HEK293 (cell line): ENCODE data around the gene PGBD5.
A peak's percentile ranks its signal among the peaks of the same experiment; 100 is the strongest.

Experiments
- CTCF ChIA-PET: fragments of 350-600 bp; formaldehyde crosslinking; extraction: SDS; loops from one replicate; lab custom pipeline; 2021; ENCODE audit warnings: antibody characterized with exemption; lab: Yijun Ruan, JAX
- POLR2A ChIA-PET: fragments of 300-600 bp; formaldehyde crosslinking; extraction: SDS; loops from one replicate; lab custom pipeline; 2020; ENCODE audit warnings: antibody characterized with exemption, inconsistent platforms; lab: Yijun Ruan, JAX
- H3K27ac ChIP-seq: fragments of 200-500 bp; sonication (Bioruptor generic); 2 replicates; pipeline ENCODE4 v1.5.1; 2014; ENCODE audit warnings: low read depth, low read length, control low read depth, inconsistent platforms; ENCODE audit errors: extremely low read depth
- H3K36me3 ChIP-seq, 2 experiments: fragments of 200-500 bp in 1 of 2; sonication (Bioruptor generic) in 1 of 2; 1 replicate in 1 of 2; 2 replicates in 1 of 2; pipeline ENCODE4 v1.5.1; 2014 to 2017; ENCODE audit warnings: inconsistent platforms in 2 of 2, low read length in 2 of 2; ENCODE audit not compliant: control insufficient read depth in 2 of 2, insufficient read depth in 1 of 2
- H3K4me1 ChIP-seq: fragments of 200-500 bp; sonication (Bioruptor generic); 2 replicates; pipeline ENCODE4 v1.5.1; 2014; ENCODE audit warnings: mild to moderate bottlenecking, low read length, inconsistent platforms; ENCODE audit not compliant: control insufficient read depth, insufficient read depth
- H3K4me3 ChIP-seq: 2 replicates; pipeline ENCODE4 v1.5.1; 2011; ENCODE audit warnings: low read depth, mild to moderate bottlenecking, control low read depth, low read length, moderate library complexity
- H3K9me3 ChIP-seq: fragments of 200-500 bp; sonication (Bioruptor generic); 2 replicates; pipeline ENCODE4 v1.5.1; 2014; ENCODE audit warnings: low read depth, low read length, inconsistent platforms; ENCODE audit not compliant: control insufficient read depth, insufficient read depth
- HOXA7 ChIP-seq: sonication (generic); formaldehyde crosslinking; IDR thresholded peaks from 2 replicates; pipeline ENCODE4 v1.8.1; 2022; ENCODE audit warnings: missing genetic modification reagents, borderline replicate concordance
- HOXD13 ChIP-seq: sonication (generic); formaldehyde crosslinking; IDR thresholded peaks from 2 replicates; pipeline ENCODE4 v1.8.0; 2022; ENCODE audit warnings: missing genetic modification reagents, borderline replicate concordance
- PRDM1 ChIP-seq: fragments of 450-650 bp; formaldehyde crosslinking; IDR thresholded peaks from 2 replicates; pipeline ENCODE4; 2016; ENCODE audit warnings: missing biosample characterization, missing genetic modification characterization
- REST ChIP-seq: fragments of 450-650 bp; formaldehyde crosslinking; IDR thresholded peaks from 2 replicates; pipeline ENCODE4 v1.5.1; 2016; ENCODE audit warnings: missing biosample characterization, missing genetic modification characterization
- SCRT2 ChIP-seq: fragments of 450-650 bp; formaldehyde crosslinking; IDR thresholded peaks from 2 replicates; pipeline ENCODE4 v1.5.1; 2016; ENCODE audit warnings: missing biosample characterization, missing genetic modification characterization
- SP2 ChIP-seq: fragments of 450-650 bp; formaldehyde crosslinking; IDR thresholded peaks from 2 replicates; pipeline ENCODE4 v1.5.1; 2016; ENCODE audit warnings: missing biosample characterization, missing genetic modification characterization
- ZFP3 ChIP-seq: fragments of 450-650 bp; formaldehyde crosslinking; IDR thresholded peaks from 2 replicates; pipeline ENCODE4 v1.5.1; 2016; ENCODE audit warnings: low read depth, missing biosample characterization, missing genetic modification characterization
- ZFP37 ChIP-seq: fragments of 450-650 bp; formaldehyde crosslinking; IDR thresholded peaks from 2 replicates; pipeline ENCODE4 v1.5.1; 2016; ENCODE audit warnings: missing biosample characterization, missing genetic modification characterization
- ZNF114 ChIP-seq: fragments of 450-650 bp; formaldehyde crosslinking; IDR thresholded peaks from 2 replicates; pipeline ENCODE4 v1.5.0; 2017; ENCODE audit warnings: missing biosample characterization, missing genetic modification characterization
- ZNF157 ChIP-seq: fragments of 450-650 bp; formaldehyde crosslinking; IDR thresholded peaks from 2 replicates; pipeline ENCODE4 v1.5.1; 2016; ENCODE audit warnings: missing biosample characterization, missing genetic modification characterization
- ZNF211 ChIP-seq: fragments of 450-650 bp; formaldehyde crosslinking; IDR thresholded peaks from 2 replicates; pipeline ENCODE4 v1.5.1; 2016; ENCODE audit warnings: low read depth, missing biosample characterization, missing genetic modification characterization
- ZNF274 ChIP-seq, 2 experiments: fragments of 200-500 bp in 1 of 2; fragments of 450-650 bp in 1 of 2; sonication (Bioruptor generic) in 1 of 2; formaldehyde crosslinking in 1 of 2; IDR thresholded peaks; 2 replicates each; pipeline versions ENCODE4 v1.5.1 to v1.6.1; 2014 to 2016; ENCODE audit warnings: borderline replicate concordance in 1 of 2, inconsistent platforms in 1 of 2, low read length in 1 of 2, missing biosample characterization in 1 of 2, missing genetic modification characterization in 1 of 2
- ZNF292 ChIP-seq: fragments of 450-650 bp; formaldehyde crosslinking; IDR thresholded peaks from 2 replicates; pipeline ENCODE4 v1.5.1; 2016; ENCODE audit warnings: low read depth, missing biosample characterization, missing genetic modification characterization, borderline replicate concordance
- ZNF341 ChIP-seq: fragments of 450-650 bp; formaldehyde crosslinking; IDR thresholded peaks from 2 replicates; pipeline ENCODE4; 2016; ENCODE audit warnings: low read depth, missing biosample characterization, missing genetic modification characterization
- ZNF394 ChIP-seq: fragments of 450-650 bp; formaldehyde crosslinking; IDR thresholded peaks from 2 replicates; pipeline ENCODE4 v1.5.1; 2016; ENCODE audit warnings: missing biosample characterization, missing genetic modification characterization, mild to moderate bottlenecking, moderate library complexity, borderline replicate concordance
- ZNF426 ChIP-seq: fragments of 450-650 bp; formaldehyde crosslinking; IDR thresholded peaks from 2 replicates; pipeline ENCODE4 v1.5.1; 2017; ENCODE audit warnings: missing biosample characterization, missing genetic modification characterization, mild to moderate bottlenecking, inconsistent platforms, moderate library complexity
- ZNF48 ChIP-seq: fragments of 450-650 bp; formaldehyde crosslinking; IDR thresholded peaks from 2 replicates; pipeline ENCODE4 v1.5.1; 2016; ENCODE audit warnings: missing biosample characterization, missing genetic modification characterization
- ZNF623 ChIP-seq: fragments of 450-650 bp; formaldehyde crosslinking; IDR thresholded peaks from 2 replicates; pipeline ENCODE4 v1.5.1; 2016; ENCODE audit warnings: missing biosample characterization, missing genetic modification characterization
- ZNF624 ChIP-seq: fragments of 450-650 bp; formaldehyde crosslinking; IDR thresholded peaks from 2 replicates; pipeline ENCODE4 v1.5.1; 2017; ENCODE audit warnings: missing biosample characterization, missing genetic modification characterization
- ZNF654 ChIP-seq: fragments of 450-650 bp; formaldehyde crosslinking; IDR thresholded peaks from 2 replicates; pipeline ENCODE4 v1.5.1; 2016; ENCODE audit warnings: low read depth, missing biosample characterization, missing genetic modification characterization
- ZNF747 ChIP-seq: fragments of 450-650 bp; formaldehyde crosslinking; IDR thresholded peaks from 2 replicates; pipeline ENCODE4 v1.5.1; 2016; ENCODE audit warnings: missing biosample characterization, missing genetic modification characterization
- ZNF768 ChIP-seq: fragments of 450-650 bp; formaldehyde crosslinking; IDR thresholded peaks from 2 replicates; pipeline ENCODE4 v1.5.1; 2018; ENCODE audit warnings: missing biosample characterization, mild to moderate bottlenecking, missing genetic modification characterization
- ZXDB ChIP-seq: fragments of 450-650 bp; formaldehyde crosslinking; IDR thresholded peaks from 2 replicates; pipeline ENCODE4 v1.5.1; 2016; ENCODE audit warnings: missing biosample characterization, missing genetic modification characterization
- TF ChIP-seq, protein P1 (sequence below): fragments of 450-650 bp; formaldehyde crosslinking; IDR thresholded peaks from 2 replicates; pipeline ENCODE4 v1.5.1; 2016; ENCODE audit warnings: missing biosample characterization, missing genetic modification characterization
- TF ChIP-seq, protein P2 (sequence below): fragments of 450-650 bp; formaldehyde crosslinking; IDR thresholded peaks from 2 replicates; pipeline ENCODE4 v1.5.1; 2016; ENCODE audit warnings: missing biosample characterization, missing genetic modification characterization
- TF ChIP-seq, protein P3 (sequence below): fragments of 450-650 bp; formaldehyde crosslinking; IDR thresholded peaks from 2 replicates; pipeline ENCODE4 v1.5.1; 2017; ENCODE audit warnings: missing biosample characterization, mild to moderate bottlenecking, missing genetic modification characterization, moderate library complexity
- TF ChIP-seq, protein P4 (sequence below): fragments of 450-650 bp; formaldehyde crosslinking; IDR thresholded peaks from 2 replicates; pipeline ENCODE4 v1.5.1; 2016; ENCODE audit warnings: missing biosample characterization, missing genetic modification characterization

PGBD5 gene

GRCh38 chr1:230268371-230269170 is 157.6 kb downstream of the PGBD5 start:
- no peaks in the 10 kb centered on the region for H3K9me3 ChIP-seq
- no peak overlapping the region for H3K4me3 ChIP-seq
- H3K36me3 ChIP-seq, result peaks cover 0 to 25% of the 10 kb centered on the region in 2 experiments; a peak in 1 of 3 replicates
- ChIA-PET POLR2A (no interaction called here), CTCF (interaction anchor here (0.6 to 1.6 kb wide), 6 partner anchors 10 to 102 kb away, joined by 3 to 4 read pairs (median 3); no protein-coding TSS in a partner anchor)
- H3K4me1 ChIP-seq, result peaks cover 12% of the 10 kb centered on the region
- no peak overlapping the region for H3K27ac ChIP-seq
- TF ChIP-seq ZFP37 (tag by site-specific recombination) (peak; percentile 28; the same call in 1 of the 2 replicates), SP2 (tag by site-specific recombination) (no peak), ZNF341 (tag by site-specific recombination) (peak; percentile 67), ZNF623 (tag by site-specific recombination) (no peak), SCRT2 (tag by site-specific recombination) (no peak), PRDM1 (peak; percentile 88), ZNF274 (IDR thresholded peaks at IDR 0.05; ENCODE audit: low read length) (no peak), ZNF274 (tag by site-specific recombination; IDR thresholded peaks at IDR 0.05; ENCODE audit: borderline replicate concordance) (no peak), HOXD13 (CRISPR knock-in tag) (no peak), ZNF654 (tag by site-specific recombination) (no peak; the same call in none of the 2 replicates), REST (tag by site-specific recombination) (peak; percentile 42; the same call in 1 of the 2 replicates), ZNF747 (tag by site-specific recombination) (no peak), ZFP3 (tag by site-specific recombination) (no peak), ZNF211 (tag by site-specific recombination) (no peak), ZNF292 (tag by site-specific recombination) (no peak), ZNF426 (tag by site-specific recombination) (no peak), HOXA7 (CRISPR knock-in tag) (no peak), ZNF768 (no peak), ZNF624 (no peak), ZNF394 (tag by site-specific recombination) (no peak), ZNF114 (tag by site-specific recombination) (no peak), ZNF157 (tag by site-specific recombination) (no peak), ZNF48 (tag by site-specific recombination) (no peak), ZXDB (no peak)
- TF ChIP-seq, protein P1, sequence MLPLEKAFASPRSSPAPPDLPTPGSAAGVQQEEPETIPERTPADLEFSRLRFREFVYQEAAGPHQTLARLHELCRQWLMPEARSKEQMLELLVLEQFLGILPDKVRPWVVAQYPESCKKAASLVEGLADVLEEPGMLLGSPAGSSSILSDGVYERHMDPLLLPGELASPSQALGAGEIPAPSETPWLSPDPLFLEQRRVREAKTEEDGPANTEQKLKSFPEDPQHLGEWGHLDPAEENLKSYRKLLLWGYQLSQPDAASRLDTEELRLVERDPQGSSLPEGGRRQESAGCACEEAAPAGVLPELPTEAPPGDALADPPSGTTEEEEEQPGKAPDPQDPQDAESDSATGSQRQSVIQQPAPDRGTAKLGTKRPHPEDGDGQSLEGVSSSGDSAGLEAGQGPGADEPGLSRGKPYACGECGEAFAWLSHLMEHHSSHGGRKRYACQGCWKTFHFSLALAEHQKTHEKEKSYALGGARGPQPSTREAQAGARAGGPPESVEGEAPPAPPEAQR, result no peak
- TF ChIP-seq, protein P2, sequence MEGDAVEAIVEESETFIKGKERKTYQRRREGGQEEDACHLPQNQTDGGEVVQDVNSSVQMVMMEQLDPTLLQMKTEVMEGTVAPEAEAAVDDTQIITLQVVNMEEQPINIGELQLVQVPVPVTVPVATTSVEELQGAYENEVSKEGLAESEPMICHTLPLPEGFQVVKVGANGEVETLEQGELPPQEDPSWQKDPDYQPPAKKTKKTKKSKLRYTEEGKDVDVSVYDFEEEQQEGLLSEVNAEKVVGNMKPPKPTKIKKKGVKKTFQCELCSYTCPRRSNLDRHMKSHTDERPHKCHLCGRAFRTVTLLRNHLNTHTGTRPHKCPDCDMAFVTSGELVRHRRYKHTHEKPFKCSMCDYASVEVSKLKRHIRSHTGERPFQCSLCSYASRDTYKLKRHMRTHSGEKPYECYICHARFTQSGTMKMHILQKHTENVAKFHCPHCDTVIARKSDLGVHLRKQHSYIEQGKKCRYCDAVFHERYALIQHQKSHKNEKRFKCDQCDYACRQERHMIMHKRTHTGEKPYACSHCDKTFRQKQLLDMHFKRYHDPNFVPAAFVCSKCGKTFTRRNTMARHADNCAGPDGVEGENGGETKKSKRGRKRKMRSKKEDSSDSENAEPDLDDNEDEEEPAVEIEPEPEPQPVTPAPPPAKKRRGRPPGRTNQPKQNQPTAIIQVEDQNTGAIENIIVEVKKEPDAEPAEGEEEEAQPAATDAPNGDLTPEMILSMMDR, result peak; percentile 88
- TF ChIP-seq, protein P3, sequence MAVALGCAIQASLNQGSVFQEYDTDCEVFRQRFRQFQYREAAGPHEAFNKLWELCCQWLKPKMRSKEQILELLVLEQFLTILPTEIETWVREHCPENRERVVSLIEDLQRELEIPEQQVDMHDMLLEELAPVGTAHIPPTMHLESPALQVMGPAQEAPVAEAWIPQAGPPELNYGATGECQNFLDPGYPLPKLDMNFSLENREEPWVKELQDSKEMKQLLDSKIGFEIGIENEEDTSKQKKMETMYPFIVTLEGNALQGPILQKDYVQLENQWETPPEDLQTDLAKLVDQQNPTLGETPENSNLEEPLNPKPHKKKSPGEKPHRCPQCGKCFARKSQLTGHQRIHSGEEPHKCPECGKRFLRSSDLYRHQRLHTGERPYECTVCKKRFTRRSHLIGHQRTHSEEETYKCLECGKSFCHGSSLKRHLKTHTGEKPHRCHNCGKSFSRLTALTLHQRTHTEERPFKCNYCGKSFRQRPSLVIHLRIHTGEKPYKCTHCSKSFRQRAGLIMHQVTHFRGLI (tag by site-specific recombination), result no peak
- TF ChIP-seq, protein P4, sequence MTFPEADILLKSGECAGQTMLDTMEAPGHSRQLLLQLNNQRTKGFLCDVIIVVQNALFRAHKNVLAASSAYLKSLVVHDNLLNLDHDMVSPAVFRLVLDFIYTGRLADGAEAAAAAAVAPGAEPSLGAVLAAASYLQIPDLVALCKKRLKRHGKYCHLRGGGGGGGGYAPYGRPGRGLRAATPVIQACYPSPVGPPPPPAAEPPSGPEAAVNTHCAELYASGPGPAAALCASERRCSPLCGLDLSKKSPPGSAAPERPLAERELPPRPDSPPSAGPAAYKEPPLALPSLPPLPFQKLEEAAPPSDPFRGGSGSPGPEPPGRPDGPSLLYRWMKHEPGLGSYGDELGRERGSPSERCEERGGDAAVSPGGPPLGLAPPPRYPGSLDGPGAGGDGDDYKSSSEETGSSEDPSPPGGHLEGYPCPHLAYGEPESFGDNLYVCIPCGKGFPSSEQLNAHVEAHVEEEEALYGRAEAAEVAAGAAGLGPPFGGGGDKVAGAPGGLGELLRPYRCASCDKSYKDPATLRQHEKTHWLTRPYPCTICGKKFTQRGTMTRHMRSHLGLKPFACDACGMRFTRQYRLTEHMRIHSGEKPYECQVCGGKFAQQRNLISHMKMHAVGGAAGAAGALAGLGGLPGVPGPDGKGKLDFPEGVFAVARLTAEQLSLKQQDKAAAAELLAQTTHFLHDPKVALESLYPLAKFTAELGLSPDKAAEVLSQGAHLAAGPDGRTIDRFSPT, result peak; percentile 72
